Spleen (tissue), 7 donors: ENCODE data around the gene SUB1.

Experiments
- POLR2A ChIP-seq, 3 donors: fragments of 450-650 bp; IDR thresholded peaks; one replicate each; pipeline ENCODE4 v1.5.1; 2017; ENCODE audit warnings: antibody characterized with exemption in 3 of 3, mild to moderate bottlenecking in 1 of 3
- TF ChIP-seq, protein P1 (sequence below), 11 experiments: fragments of 200-600 bp in 7 of 11; fragments of 450-650 bp in 4 of 11; sonication (generic) in 4 of 11; IDR thresholded peaks in 8 of 11; conservative IDR thresholded peaks in 3 of 11; 1 replicate in 7 of 11; 2 replicates in 4 of 11; pipeline versions ENCODE4 v1.4.0 to v1.8.0; 2016 to 2021; ENCODE audit warnings: antibody characterized with exemption in 11 of 11, inconsistent platforms in 4 of 11, mild to moderate bottlenecking in 1 of 11
- donor health status: DM: no; HTN: no; CAD: no; lungs with moderate emphysema.
- donor health status: DM: no; HTN: no; CAD: no.
- donor health status: DM: no; HTN: no; CAD: no.

DNA sequence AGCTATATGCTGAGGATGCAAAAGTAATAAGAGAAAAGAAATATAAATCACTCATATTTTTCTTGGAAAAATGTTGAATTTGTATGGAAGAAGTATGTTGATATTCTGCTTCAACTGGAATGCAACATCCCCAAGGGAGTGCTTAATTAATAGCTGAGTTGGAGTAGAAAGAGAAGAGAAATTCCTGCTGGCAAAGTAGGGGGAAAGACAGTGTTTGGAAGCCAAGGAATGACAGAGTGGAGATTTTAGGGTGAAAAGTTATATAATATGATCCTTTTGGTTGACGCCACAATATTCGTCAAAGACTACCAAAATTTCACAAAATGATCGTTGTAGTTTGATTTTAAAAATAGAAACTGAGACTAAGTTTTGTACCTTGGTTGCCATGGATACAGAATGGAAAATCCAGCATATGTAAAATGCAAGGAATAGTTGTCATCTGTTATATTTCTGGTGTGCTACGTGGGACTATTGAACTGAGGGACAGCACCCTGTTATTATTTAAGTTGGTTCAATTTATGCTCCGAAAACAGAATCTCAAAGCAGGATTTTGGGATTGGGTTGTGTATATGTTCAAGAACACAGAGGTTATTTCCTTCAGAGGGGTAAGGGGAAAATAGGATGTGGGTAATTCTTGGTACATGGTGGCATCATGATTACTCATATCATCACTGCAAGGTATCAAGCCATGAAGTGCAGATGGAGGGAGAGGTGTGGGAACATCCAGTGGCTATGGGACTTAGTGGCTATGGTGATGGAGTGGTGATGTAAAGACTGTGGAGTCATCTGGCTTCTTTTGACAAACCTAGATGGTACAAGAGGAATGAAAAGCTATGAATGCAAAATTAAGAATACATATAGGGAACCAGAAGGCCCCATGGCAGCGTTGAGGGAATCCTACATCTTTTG lies 61.0 kb downstream of the SUB1 start:
- TF ChIP-seq POLR2A (IDR thresholded peaks at IDR 0.05), result no peak
- TF ChIP-seq, protein P1, sequence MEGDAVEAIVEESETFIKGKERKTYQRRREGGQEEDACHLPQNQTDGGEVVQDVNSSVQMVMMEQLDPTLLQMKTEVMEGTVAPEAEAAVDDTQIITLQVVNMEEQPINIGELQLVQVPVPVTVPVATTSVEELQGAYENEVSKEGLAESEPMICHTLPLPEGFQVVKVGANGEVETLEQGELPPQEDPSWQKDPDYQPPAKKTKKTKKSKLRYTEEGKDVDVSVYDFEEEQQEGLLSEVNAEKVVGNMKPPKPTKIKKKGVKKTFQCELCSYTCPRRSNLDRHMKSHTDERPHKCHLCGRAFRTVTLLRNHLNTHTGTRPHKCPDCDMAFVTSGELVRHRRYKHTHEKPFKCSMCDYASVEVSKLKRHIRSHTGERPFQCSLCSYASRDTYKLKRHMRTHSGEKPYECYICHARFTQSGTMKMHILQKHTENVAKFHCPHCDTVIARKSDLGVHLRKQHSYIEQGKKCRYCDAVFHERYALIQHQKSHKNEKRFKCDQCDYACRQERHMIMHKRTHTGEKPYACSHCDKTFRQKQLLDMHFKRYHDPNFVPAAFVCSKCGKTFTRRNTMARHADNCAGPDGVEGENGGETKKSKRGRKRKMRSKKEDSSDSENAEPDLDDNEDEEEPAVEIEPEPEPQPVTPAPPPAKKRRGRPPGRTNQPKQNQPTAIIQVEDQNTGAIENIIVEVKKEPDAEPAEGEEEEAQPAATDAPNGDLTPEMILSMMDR (IDR thresholded peaks at IDR 0.05 in 8 of 11, conservative IDR thresholded peaks at IDR 0.05 in 3 of 11), result no peak
